GM12892 (cell line): ENCODE data around the gene TTC13.

ENCODE experiments used
- DNase-seq: peaks from one replicate; pipeline ENCODE4 v3.0.0; 2011; ENCODE audit not compliant: insufficient read length
- FAIRE-seq: peaks from 2 replicates; lab custom pipeline; 2011; peaks lifted over from hg19 to GRCh38; lab: Jason Lieb, UNC
- POLR2A ChIP-seq: IDR thresholded peaks from 2 replicates; pipeline ENCODE4 v1.6.1; 2011; ENCODE audit warnings: low read depth, low read length, control low read depth
- POLR2AphosphoS5 ChIP-seq: IDR thresholded peaks from 2 replicates; pipeline ENCODE4 v1.6.1; 2011; ENCODE audit warnings: low read depth, low read length, control low read depth
- TAF1 ChIP-seq: IDR thresholded peaks from 2 replicates; pipeline ENCODE4 v1.6.1; 2011; ENCODE audit warnings: low read depth, mild to moderate bottlenecking, control low read depth, low read length, borderline replicate concordance

The TTC13 gene

DNA sequence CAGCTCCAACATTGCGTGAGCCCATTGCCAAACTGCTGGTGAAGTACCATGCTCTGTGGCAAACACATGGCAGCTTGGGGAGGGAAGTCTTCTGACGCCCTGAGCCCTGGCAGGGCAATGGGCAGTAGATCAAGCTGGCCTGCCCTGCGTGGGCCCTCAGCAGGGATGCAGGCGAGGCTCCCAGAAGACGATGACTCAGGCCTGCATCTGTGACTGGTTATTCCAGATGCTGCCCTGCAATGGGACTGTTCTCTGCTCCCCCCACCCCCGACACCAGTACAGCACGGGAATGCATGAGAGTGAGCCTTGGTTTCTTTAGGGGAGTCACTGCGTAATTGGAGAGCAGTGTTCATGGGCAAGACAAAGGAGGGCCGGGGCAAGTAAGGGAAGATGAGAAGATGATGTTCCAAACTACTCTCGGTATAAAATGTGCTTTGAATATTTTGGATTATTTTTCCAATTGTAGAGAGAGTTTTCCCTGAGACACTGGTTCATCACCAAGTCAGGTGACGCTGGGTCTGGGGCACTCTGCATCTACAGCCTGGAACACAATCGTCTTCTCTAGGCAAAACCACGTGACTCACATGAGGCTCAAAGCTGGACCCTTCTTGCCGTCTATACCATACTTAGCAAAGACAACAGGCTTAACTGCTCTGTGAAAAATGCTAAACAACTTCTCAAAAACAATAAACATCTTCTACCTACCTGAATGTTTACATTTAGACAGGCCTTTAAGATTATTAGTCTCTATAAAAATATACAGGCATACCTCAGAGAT is 101.3 kb downstream of the TTC13 start:
- FAIRE-seq: no peak
- DNase-seq: no peak
- TF ChIP-seq POLR2A (no peak), TAF1 (no peak), POLR2AphosphoS5 (no peak)

DNA sequence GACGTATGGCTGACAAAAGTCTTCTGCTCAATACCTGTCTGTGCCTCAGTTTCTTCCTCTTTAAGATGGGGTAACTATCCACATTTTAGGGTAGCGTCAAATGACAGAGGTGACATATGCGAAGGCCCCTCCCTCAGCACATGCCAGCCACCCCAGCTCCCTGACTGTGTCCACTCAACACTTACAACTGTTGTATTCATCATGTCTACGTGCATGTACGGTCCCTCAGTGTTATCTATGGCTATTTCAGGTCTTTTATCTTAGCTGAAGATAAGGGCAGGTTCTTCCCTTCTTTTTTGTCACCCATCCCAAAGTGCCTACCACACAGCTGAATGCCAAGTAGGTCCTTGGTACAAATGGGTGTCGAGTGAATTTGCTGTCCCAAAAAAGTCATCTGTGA is 102.0 kb downstream of the TTC13 start:
- no peak for DNase-seq
- no peak for FAIRE-seq
- TF ChIP-seq POLR2A: no peak
- no peak for TF ChIP-seq POLR2AphosphoS5
- no peak for TF ChIP-seq TAF1

DNA sequence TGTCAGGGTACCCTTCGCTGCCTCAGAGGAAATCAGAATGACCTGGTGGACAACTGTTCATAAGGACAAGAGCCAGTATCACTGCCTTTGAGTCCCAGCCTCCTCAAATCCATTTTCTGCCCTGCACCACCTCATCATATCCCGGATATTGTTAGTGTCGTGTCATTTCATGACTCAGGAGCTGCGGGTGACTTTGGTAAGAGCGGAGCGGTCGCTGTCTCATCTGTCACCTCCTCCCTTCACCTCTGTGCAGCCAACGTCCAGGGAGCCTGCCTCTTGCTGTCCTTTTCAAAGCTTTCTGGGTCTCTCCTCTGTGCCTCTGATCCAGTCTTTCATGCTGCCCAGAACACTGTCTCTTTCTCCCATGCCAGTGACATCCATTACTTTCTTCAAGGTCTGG is 103.3 kb downstream of the TTC13 start:
- no peak for DNase-seq
- no peak for TF ChIP-seq TAF1
- no peak for TF ChIP-seq POLR2A
- no peak for FAIRE-seq

DNA sequence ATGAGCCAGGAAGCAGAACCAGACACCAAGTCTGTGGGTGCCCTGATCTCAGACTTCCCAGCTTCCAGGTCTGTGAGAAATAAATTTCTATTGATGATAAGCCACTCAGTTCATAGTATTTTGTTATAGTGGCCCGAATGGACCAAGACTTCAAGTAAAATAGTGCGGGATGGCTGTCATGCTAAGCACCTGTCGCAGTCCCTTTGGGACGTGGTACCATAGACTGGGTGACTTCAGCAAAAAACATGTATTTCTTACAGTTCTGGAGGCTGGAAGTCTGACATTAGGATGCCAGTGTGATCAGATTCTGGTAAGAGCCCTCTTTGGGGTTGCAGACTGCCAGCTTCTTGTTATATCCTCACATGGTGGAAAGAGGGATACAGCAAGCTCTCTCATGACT is 107.7 kb downstream of the TTC13 start:
- no peak for DNase-seq
- TF ChIP-seq TAF1: no peak
- TF ChIP-seq POLR2A: no peak
- TF ChIP-seq POLR2AphosphoS5: no peak
- no peak for FAIRE-seq

DNA sequence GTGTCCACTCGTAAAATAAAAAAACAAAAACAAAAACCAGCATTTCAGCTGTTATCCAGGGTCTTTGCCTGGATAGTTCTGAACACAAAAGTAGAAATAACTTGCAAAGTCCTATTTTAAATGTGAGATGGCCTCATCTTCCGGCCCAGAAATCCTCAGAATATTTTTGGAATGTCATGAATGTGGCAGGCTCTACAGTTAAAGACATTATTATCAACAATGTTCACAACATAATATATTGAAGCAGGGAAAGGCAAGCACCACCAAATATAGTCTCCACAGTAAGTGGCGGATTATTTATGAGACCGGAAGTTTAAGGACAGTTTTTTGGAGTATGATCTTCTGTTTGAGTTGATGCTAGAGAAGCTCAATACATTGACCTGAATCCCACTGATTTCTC is 109.2 kb downstream of the TTC13 start:
- no peak for FAIRE-seq
- no peak for DNase-seq
- TF ChIP-seq POLR2A: no peak
- no peak for TF ChIP-seq POLR2AphosphoS5
- TF ChIP-seq TAF1: no peak

DNA sequence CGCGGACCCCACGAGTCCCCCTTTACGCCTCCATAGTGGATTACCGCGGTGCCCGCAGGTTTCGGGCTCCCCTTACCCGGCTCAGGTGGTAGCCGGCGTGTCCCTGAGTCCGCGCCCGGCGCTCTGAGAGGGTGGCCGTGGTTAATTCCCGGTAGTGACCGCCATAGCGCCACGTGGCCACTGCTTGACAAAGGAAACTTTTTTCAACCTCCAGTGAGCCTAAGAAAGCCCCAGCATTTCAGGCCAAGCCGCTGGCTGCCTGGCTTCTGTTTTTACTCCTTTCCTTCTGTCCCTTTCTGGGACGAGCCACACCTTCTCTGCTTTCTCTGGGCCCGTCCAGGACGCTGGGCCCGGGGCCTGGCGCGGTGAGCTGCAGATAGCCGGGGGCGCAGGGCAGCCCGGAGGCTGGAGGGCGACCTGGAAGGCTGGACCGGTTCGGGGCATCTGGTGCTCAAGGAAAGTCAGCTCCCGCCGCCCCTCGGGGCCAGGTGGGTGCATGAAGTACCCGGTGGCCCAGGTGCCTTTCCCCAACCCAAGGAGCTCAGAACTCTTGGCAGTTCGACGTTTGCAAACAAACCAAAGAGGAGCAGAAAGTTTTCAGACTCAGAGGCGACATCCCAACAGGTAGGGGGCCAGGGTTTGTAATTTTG is 109.8 kb downstream of the TTC13 start:
- TF ChIP-seq TAF1 (no peak), POLR2A (no peak), POLR2AphosphoS5 (no peak)
- FAIRE-seq: no peak
- DNase-seq: no peak

DNA sequence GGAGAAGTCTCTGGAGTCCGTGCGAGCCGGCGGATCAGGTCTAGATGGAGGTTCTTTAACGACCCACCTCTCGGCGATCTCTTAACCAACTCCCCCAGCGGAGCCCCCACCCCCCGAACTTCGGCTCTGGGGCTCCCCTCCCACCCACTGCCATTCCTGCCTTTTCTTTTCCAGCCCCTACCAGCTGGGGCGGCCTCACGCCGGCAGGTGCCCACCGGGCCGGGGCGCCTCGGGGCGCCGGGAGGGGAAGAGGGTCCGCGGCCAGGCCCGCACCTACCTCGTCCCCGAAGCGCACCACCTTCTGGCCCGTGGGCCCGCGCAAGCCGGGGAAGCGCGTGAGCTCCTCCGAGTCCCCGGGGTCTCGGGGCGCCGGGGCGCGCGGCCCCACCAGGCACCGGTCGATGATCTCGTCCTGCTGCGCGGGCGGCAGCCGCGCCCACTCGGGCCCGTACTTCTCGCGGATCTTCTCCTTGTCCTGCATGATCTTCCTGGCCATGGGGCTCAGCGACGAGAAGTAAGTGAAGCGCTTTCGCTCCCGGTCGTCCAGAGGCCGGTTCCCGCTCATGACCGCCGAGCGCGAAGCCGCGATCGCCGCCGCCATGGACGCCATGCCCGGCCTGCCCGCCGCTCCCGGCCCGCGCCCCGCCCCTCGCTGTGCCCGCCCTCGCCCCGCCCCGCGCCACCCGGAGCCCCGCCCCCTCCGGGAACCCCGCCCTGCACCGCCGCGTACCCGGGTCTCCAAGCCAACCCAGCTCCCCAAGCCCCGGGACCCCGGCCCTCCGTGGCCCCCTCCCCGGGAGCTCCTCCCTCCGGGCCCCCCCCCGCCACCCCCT is 110.5 kb downstream of the TTC13 start, which contains the start of gene C1orf198:
C1orf198 (minus strand) TSS at position 619 of the 833 bp plus-strand sequence; CDS start at position 610, 9 bp downstream.
- peak; percentile 69 for DNase-seq
- FAIRE-seq: no peak
- peak; percentile 39; the same call in 1 of the 2 replicates for TF ChIP-seq POLR2A
- TF ChIP-seq TAF1: no peak

DNA sequence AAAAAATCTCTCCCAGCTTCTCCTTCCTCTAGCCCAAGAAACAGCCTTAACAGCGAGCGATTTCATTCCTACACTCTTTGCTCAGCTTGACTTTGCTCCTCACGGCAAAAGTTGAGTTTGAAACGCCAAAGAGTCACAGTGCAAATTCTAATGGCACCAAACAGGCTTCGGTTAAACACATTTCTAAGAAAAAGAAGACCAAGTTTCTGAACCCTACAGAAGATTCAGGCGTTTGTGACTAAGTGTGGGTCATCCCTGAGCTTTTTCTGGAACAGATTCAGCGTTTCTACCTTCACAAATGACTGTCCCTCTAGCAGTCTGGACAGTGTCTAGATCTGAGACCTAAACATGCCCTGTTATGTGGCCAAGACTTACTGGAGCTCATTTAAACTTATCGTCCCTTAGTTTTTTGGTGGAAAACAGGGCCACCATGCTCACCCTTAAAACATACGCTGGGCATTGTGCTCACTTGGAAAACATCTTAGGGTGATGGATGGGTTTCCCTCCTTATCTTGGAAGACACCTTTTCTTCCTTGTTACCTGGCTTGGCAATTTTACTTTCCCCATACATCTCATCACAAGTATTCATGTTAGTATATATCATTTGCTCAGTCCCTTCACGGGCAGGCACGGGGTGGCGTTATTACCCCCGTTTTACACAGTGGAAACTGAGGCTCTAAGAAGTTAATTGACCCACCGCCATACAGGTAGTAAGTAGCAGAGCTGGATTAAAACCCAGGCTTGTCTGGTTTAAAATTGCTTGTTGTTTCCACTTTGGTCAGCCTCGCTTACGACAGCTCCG is 111.4 kb downstream of the TTC13 start:
- no peak for FAIRE-seq
- no peak for TF ChIP-seq POLR2A
- TF ChIP-seq POLR2AphosphoS5: no peak
- TF ChIP-seq TAF1: no peak
- no peak for DNase-seq

DNA sequence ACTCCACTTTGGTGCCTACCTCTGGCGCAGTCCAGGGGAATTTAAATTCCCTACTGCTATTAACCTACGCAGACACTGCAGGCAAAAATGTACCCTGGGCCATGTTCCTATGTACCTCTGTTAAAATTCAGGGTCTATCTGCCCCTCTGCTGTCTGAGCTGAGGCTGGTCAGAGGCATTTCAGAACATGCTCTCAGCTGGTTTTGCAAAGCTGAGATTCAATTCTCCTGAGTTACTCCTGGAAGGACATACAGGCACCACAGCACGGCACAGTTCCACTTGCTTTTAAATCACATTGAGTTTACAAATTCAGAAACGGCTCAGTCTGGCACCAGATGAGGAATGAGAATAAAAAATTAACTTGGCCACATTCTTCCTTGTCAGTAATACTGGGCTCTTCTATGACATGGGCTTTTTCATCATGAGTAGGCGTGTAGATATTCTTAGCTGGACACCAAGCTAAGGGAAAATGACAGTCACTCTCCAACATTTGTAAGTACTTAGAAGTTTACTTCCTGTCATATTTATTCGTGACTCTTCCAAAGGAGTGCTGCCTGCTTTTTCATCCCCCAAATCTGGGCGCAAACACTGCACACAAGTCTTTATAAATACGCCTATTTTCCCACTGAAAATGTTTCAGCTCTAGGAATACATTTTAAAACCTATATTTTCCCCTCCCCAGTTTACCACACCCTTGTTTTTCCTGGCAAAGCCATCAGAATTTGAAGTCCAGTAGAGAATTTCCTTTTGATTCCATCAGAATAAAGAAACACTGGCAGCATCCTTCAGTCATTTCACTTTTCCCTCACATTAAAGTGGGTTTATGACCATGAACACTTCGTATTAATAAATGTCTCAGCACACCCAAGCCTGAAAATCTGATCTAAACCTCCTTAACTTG is 112.2 kb downstream of the TTC13 start:
- TF ChIP-seq TAF1 (no peak), POLR2AphosphoS5 (no peak), POLR2A (no peak)
- DNase-seq: no peak
- FAIRE-seq: no peak

DNA sequence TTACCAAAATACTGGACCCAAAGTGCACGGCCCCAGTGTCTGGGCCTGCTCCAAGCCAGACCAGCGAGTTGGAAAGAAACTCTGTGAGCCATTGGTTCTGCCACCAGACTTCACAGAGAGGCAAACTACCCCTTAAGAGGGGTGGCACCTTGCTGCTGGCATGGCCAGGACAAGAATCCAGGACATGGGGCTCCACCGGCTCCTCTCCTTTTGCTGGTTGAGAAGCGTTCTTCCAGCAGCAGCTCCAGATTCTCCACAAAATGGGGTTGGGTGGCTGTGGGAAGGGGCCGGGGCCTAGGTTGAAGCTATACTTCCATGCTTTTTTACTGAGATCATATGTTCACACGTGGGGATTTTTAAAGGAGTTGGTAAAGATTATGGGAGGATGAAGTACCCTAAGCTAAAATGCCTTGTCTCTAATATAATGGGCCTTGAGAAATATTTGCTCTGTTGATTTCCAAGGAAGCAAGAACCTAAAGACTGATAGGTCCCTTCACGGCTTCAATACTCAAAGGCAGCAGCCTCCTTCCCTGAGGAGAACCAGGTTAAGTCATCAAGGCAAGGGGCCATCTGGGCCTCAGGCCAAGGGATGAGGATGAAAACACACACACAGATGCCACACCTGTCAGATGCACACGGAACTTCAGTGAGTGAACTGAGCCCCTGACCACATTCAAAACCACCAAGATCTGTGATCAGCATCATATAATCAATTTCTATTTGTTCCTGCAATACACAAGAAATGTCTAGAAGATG is 113.4 kb downstream of the TTC13 start:
- DNase-seq (no peak), FAIRE-seq (no peak)
- TF ChIP-seq POLR2A (no peak), TAF1 (no peak), POLR2AphosphoS5 (no peak)
